ENCODE measurements around the gene DNM2. TPM values are rescaled to one million over a fixed set of nuclear protein-coding genes. Genes with fewer than 3 reads are reported as not detected.

DNM2 gene
- polyA plus RNA-seq, 2 of the 4 experiments (the other 2 are of a cell fraction): 32.9 to 58.5 TPM

- H3K4me2 ChIP-seq: no peak overlapping the region
- no peak overlapping the region for H3K4me3 ChIP-seq
- ChIA-PET POLR2A (no interaction called here), CTCF (no interaction called here)
- ATAC-seq (no peak), DNase-seq (ENCODE audit: low read depth in 1 of 2, low spot score in 1 of 2) (no peak), FAIRE-seq (no peak)
- 95% methylated on average over 11 of the region's 20 CpGs for WGBS (ENCODE audit: missing lambda C conversion rate)
- no peak for TF ChIP-seq SREBF2 (IDR thresholded peaks at IDR 0.05)
- no peak for TF ChIP-seq MYC (IDR thresholded peaks at IDR 0.05; ENCODE audit: borderline replicate concordance, low read length)
- no peak for TF ChIP-seq EP300 (IDR thresholded peaks at IDR 0.05)
- TF ChIP-seq RAD21 (conservative IDR thresholded peaks at IDR 0.05 in 1 of 2, IDR thresholded peaks at IDR 0.05 in 1 of 2): no peak
- TF ChIP-seq RCOR1 (IDR thresholded peaks at IDR 0.05; ENCODE audit: low read depth, low read length): no peak
- TF ChIP-seq FOSL2 (IDR thresholded peaks at IDR 0.05): no peak
- no peak for TF ChIP-seq FOSL2 (CRISPR knock-in tag; IDR thresholded peaks at IDR 0.05)
- peaks cover 8% of the 10 kb centered on the region; the same call in 2 of the 3 replicates for H3K4me1 ChIP-seq
- peaks cover 7% of the 10 kb centered on the region for H3K9me3 ChIP-seq
- no peak overlapping the region for H3K27ac ChIP-seq
These were observed 115.0 kb downstream of the DNM2 start for GRCh38 chr19:10832939-10833296.

- WGBS (ENCODE audit: missing lambda C conversion rate): 44% methylated on average over 18 of the region's 32 CpGs
- Histone ChIP-seq H3K27ac (peak overlapping the region in 1 of 2 experiments; percentile 99; a peak in 3 of 6 replicates), H3K4me3 (peak overlapping the region; percentile 25; the same call in 1 of the 3 replicates), H3K4me1 (peaks cover 8% of the 10 kb centered on the region; the same call in 2 of the 3 replicates), H3K4me2 (peak overlapping the region; percentile 63), H3K9me3 (peaks cover 7% of the 10 kb centered on the region)
- ChIA-PET POLR2A (interaction anchor here (0.9 to 2.2 kb wide), 5 partner anchors 11 to 118 kb away, joined by 3 to 23 read pairs (median 5); partner anchors contain the start of gene DNM2), CTCF (interaction anchor here (0.6 to 6.7 kb wide), 7 partner anchors 13 to 1892 kb away, joined by 3 to 65 read pairs (median 5); partner anchors contain the start of gene DNM2)
- DNase-seq (ENCODE audit: low read depth in 1 of 2, low spot score in 1 of 2) (peak in 1 of 2 experiments; percentile 94), ATAC-seq (no peak; a peak in 1 of 6 replicates), FAIRE-seq (no peak)
- no peak for TF ChIP-seq NPAS2 (CRISPR knock-in tag; IDR thresholded peaks at IDR 0.05; ENCODE audit: borderline replicate concordance)
- peak; percentile 54 for TF ChIP-seq MAFK (IDR thresholded peaks at IDR 0.05; ENCODE audit: partially characterized antibody)
- TF ChIP-seq EHMT2 (IDR thresholded peaks at IDR 0.05; ENCODE audit: low read depth): no peak
These were observed 117.3 kb downstream of the DNM2 start for GRCh38 chr19:10835089-10835753.

GRCh38 chr19:10835754-10836478, 118.0 kb downstream of the DNM2 start, which contains the start of gene TMED1:
Gene TMED1 (minus strand): TSS chr19:10836212. CDS start chr19:10836191, 21 bp downstream.
- Histone ChIP-seq H3K4me2 (peak within 1 kb of the TSS; percentile 63), H3K4me1 (peaks cover 8% of the 10 kb centered on the region; the same call in 2 of the 3 replicates), H3K4me3 (peak within 1 kb of the TSS; percentile 51), H3K9me3 (peaks cover 7% of the 10 kb centered on the region), H3K27ac (peak within 1 kb of the TSS; percentile 89 to 99)
- DNase-seq (ENCODE audit: low read depth in 1 of 2, low spot score in 1 of 2) (peak; percentile 91 to 99), ATAC-seq (peak; percentile 94 to 96), FAIRE-seq (no peak)
- ChIA-PET CTCF (interaction anchor here (0.6 to 6.7 kb wide), 12 partner anchors 10 to 137 kb away, joined by 3 to 65 read pairs (median 4); partner anchors contain the start of gene DNM2), POLR2A (interaction anchor here (0.9 to 2.2 kb wide), 6 partner anchors 10 to 118 kb away, joined by 3 to 23 read pairs (median 4); partner anchors contain the start of gene DNM2)
- 1% methylated on average over 19 of the region's 50 CpGs for WGBS (ENCODE audit: missing lambda C conversion rate)
- no peak for TF ChIP-seq TFCP2L1 (CRISPR knock-in tag; IDR thresholded peaks at IDR 0.05)
- no peak; the same call in 1 of the 2 replicates for TF ChIP-seq MAX (IDR thresholded peaks at IDR 0.05)
- TF ChIP-seq EHF (CRISPR knock-in tag; IDR thresholded peaks at IDR 0.05): no peak
- TF ChIP-seq CBX8 (IDR thresholded peaks at IDR 0.05): no peak
- no peak for TF ChIP-seq FOSL2 (IDR thresholded peaks at IDR 0.05)
- no peak for TF ChIP-seq FOSL2 (CRISPR knock-in tag; IDR thresholded peaks at IDR 0.05)
- TF ChIP-seq FOSB (CRISPR knock-in tag; IDR thresholded peaks at IDR 0.05): no peak
- TF ChIP-seq ZC3H11A (IDR thresholded peaks at IDR 0.05): no peak
- no peak for TF ChIP-seq HES2 (IDR thresholded peaks at IDR 0.05)
- no peak for TF ChIP-seq NPAS2 (CRISPR knock-in tag; IDR thresholded peaks at IDR 0.05; ENCODE audit: borderline replicate concordance)
- TF ChIP-seq GATA3 (IDR thresholded peaks at IDR 0.05; ENCODE audit: borderline replicate concordance): 0 out of 2 replicates have a peak, but pooled peaks have one; percentile 1
- TF ChIP-seq TP53 (CRISPR knock-in tag; IDR thresholded peaks at IDR 0.05): no peak
- 0 out of 2 replicates have a peak, but pooled peaks have one; percentile 16 for TF ChIP-seq PBX3 (IDR thresholded peaks at IDR 0.05)
- no peak for TF ChIP-seq CHD2 (IDR thresholded peaks at IDR 0.05; ENCODE audit: low read length, partially characterized antibody)
- no peak for TF ChIP-seq NFE2L2 (conservative IDR thresholded peaks at IDR 0.05; ENCODE audit: low read length)
- peak; percentile 46 for TF ChIP-seq POLR2A (IDR thresholded peaks at IDR 0.05; ENCODE audit: low read length)
- no peak for TF ChIP-seq MYC (IDR thresholded peaks at IDR 0.05; ENCODE audit: borderline replicate concordance, low read length)
- TF ChIP-seq E2F6 (IDR thresholded peaks at IDR 0.05; ENCODE audit: borderline replicate concordance, low read depth): no peak
- TF ChIP-seq SREBF2 (IDR thresholded peaks at IDR 0.05): no peak
- no peak for TF ChIP-seq HOXB5 (CRISPR knock-in tag; IDR thresholded peaks at IDR 0.05)
- no peak for TF ChIP-seq ZSCAN20 (CRISPR knock-in tag; IDR thresholded peaks at IDR 0.05)
- TF ChIP-seq JUN (IDR thresholded peaks at IDR 0.05): peak in 1 of 2 experiments; percentile 86; a peak in 3 of 5 replicates
- no peak for TF ChIP-seq EHMT2 (IDR thresholded peaks at IDR 0.05; ENCODE audit: low read depth)
- TF ChIP-seq MAZ (IDR thresholded peaks at IDR 0.05; ENCODE audit: borderline replicate concordance, low read depth, low read length): no peak
- TF ChIP-seq NR3C1 (IDR thresholded peaks at IDR 0.05): no peak
- no peak for TF ChIP-seq CEBPB (IDR thresholded peaks at IDR 0.05)
- no peak for TF ChIP-seq KDM1A (IDR thresholded peaks at IDR 0.05; ENCODE audit: low read depth)
